HG03196 (cell line): Measurements from ENCODE around the gene MRPL27.

Experiments used
- ATAC-seq: cut with Tn5 transposase; IDR thresholded peaks from one replicate; pipeline ENCODE4 v1.9.1; 2021; ENCODE audit not compliant: unreplicated experiment

MRPL27 gene

GRCh38 chr17:50319306-50320004, 53.5 kb downstream of the MRPL27 start:
- ATAC-seq = no peak

GRCh38 chr17:50318501-50319285, 54.3 kb downstream of the MRPL27 start:
- no peak for ATAC-seq
